ENCODE results near the gene CPEB2. TPM values are rescaled to one million over a fixed set of nuclear protein-coding genes. Genes with fewer than 3 reads are reported as not detected.

CPEB2 gene
- total and polyA plus RNA-seq, 10 of the 15 experiments (the other 5 are each of a cell fraction or from before 2014, with no cell fraction given) = 0.73 to 8.3 (median 3.7) TPM

DNA sequence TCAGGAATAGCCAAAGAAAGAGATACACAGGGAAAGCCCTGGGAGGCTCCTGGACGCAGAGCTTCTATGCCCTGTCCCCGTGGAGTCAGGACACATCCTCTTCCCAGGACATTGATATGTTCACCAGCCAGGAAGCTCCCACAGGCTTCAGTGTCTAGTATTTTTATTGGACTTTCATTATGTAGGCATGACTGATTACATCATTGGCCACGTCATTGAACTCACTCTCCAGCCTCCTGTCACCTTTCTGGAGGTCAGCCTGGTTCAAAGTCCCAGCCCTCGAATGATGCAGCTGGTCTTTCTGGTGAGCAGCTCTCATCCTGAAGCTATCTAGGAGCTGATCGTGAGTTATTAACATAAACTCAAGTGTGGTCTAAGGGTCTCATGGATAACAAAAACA, 104.1 kb downstream of the CPEB2 start:
- FAIRE-seq = no peak
- in situ Hi-C loops (cut with MboI) = no loop called here
- ATAC-seq = no peak
- H3K4me3 ChIP-seq = no peak overlapping the region
- H3K4me2 ChIP-seq (ENCODE audit: control insufficient read depth, insufficient read depth) = no peak overlapping the region
- CTCF ChIA-PET = no interaction called here
- no peaks in the 10 kb centered on the region for H3K36me3 ChIP-seq (ENCODE audit: control insufficient read depth in 2 of 2, insufficient read depth in 2 of 2, low read length in 1 of 2)
- H4K20me1 ChIP-seq (ENCODE audit: control insufficient read depth, insufficient read depth) = no peaks in the 10 kb centered on the region
- H3K79me2 ChIP-seq (ENCODE audit: control insufficient read depth, insufficient read depth, low read length) = no peaks in the 10 kb centered on the region
- RAD21 ChIA-PET (ENCODE audit: unreplicated experiment) = no interaction called here
- no peak overlapping the region for H3K9ac ChIP-seq (ENCODE audit: control insufficient read depth, insufficient read depth, low read length)
- H2AFZ ChIP-seq (ENCODE audit: control insufficient read depth, low read depth, low read length) = no peak overlapping the region
- no peaks in the 10 kb centered on the region; the same call in 2 of the 3 replicates for H3K9me3 ChIP-seq (replicated peaks; ENCODE audit: control insufficient read depth, insufficient read depth, low read length)
- no peak overlapping the region for H3K27ac ChIP-seq (ENCODE audit: control insufficient read depth, insufficient read depth)
- intact Hi-C loops (cut with micrococcal nuclease; ENCODE audit: unreplicated experiment) = no loop called here
- no peaks in the 10 kb centered on the region for H3K27me3 ChIP-seq (replicated peaks in 1 of 2; ENCODE audit: control insufficient read depth in 2 of 2, insufficient read depth in 2 of 2, low read length in 1 of 2)
- POLR2A ChIA-PET = no interaction called here
- SMC1A ChIA-PET (ENCODE audit: uncharacterized antibody, unreplicated experiment) = interaction anchor here (0.6 to 1.5 kb wide), 2 partner anchors 9 to 22 kb away, joined by 3 to 4 read pairs; no protein-coding TSS in a partner anchor
- no peak for DNase-seq (ENCODE audit: low read depth, low spot score)
- H3K4me1 ChIP-seq (ENCODE audit: control insufficient read depth, insufficient read depth, low read length) = no peaks in the 10 kb centered on the region
- no TSS peak for BruUV-seq (replicated peaks)
- TF ChIP-seq EED (IDR thresholded peaks at IDR 0.05; ENCODE audit: low read depth) (no peak), TARDBP (IDR thresholded peaks at IDR 0.05; ENCODE audit: borderline replicate concordance) (no peak), RUNX3 (IDR thresholded peaks at IDR 0.05; ENCODE audit: low read length) (no peak), ZNF207 (IDR thresholded peaks at IDR 0.05; ENCODE audit: borderline replicate concordance) (no peak), KDM1A (IDR thresholded peaks at IDR 0.05; ENCODE audit: borderline replicate concordance) (no peak), E2F8 (IDR thresholded peaks at IDR 0.05; ENCODE audit: low read depth, partially characterized antibody) (no peak)
- 59% methylated on average over 5 of the region's 5 CpGs for WGBS (ENCODE audit: insufficient coverage, insufficient replicate concordance, low lambda C conversion rate, missing lambda C conversion rate)

GRCh38 chr4:15109600-15109999, 107.3 kb downstream of the CPEB2 start:
- no peak for TF ChIP-seq ZNF384 (IDR thresholded peaks at IDR 0.05; ENCODE audit: borderline replicate concordance, low read depth, low read length)
- TF ChIP-seq, protein P1, sequence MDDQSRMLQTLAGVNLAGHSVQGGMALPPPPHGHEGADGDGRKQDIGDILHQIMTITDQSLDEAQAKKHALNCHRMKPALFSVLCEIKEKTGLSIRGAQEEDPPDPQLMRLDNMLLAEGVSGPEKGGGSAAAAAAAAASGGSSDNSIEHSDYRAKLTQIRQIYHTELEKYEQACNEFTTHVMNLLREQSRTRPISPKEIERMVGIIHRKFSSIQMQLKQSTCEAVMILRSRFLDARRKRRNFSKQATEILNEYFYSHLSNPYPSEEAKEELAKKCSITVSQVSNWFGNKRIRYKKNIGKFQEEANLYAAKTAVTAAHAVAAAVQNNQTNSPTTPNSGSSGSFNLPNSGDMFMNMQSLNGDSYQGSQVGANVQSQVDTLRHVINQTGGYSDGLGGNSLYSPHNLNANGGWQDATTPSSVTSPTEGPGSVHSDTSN (IDR thresholded peaks at IDR 0.05; ENCODE audit: insufficient replicate concordance, low read depth, low read length) = no peak
- TF ChIP-seq, protein P2, sequence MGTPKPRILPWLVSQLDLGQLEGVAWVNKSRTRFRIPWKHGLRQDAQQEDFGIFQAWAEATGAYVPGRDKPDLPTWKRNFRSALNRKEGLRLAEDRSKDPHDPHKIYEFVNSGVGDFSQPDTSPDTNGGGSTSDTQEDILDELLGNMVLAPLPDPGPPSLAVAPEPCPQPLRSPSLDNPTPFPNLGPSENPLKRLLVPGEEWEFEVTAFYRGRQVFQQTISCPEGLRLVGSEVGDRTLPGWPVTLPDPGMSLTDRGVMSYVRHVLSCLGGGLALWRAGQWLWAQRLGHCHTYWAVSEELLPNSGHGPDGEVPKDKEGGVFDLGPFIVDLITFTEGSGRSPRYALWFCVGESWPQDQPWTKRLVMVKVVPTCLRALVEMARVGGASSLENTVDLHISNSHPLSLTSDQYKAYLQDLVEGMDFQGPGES (IDR thresholded peaks at IDR 0.05) = no peak
- TF ChIP-seq SREBF1 (IDR thresholded peaks at IDR 0.05; ENCODE audit: low read length) = no peak
- TF ChIP-seq, protein P3, sequence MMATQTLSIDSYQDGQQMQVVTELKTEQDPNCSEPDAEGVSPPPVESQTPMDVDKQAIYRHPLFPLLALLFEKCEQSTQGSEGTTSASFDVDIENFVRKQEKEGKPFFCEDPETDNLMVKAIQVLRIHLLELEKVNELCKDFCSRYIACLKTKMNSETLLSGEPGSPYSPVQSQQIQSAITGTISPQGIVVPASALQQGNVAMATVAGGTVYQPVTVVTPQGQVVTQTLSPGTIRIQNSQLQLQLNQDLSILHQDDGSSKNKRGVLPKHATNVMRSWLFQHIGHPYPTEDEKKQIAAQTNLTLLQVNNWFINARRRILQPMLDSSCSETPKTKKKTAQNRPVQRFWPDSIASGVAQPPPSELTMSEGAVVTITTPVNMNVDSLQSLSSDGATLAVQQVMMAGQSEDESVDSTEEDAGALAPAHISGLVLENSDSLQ (IDR thresholded peaks at IDR 0.05) = no peak
- TF ChIP-seq HDAC6 (IDR thresholded peaks at IDR 0.05; ENCODE audit: unreplicated experiment) = no peak
- TF ChIP-seq RUNX3 (IDR thresholded peaks at IDR 0.05; ENCODE audit: low read length) = no peak
- TF ChIP-seq CEBPB (IDR thresholded peaks at IDR 0.05; ENCODE audit: borderline replicate concordance in 1 of 2, low read depth in 2 of 2, low read length in 2 of 2) = no peak
- RAD21 ChIA-PET (ENCODE audit: unreplicated experiment) = no interaction called here
- POLR2A ChIA-PET = no interaction called here
- H3K79me2 ChIP-seq (ENCODE audit: control insufficient read depth, insufficient read depth, low read length) = no peaks in the 10 kb centered on the region
- DNase-seq (ENCODE audit: low read depth, low spot score) = no peak
- CTCF ChIA-PET = no interaction called here
- no peaks in the 10 kb centered on the region for H3K4me1 ChIP-seq (ENCODE audit: control insufficient read depth, insufficient read depth, low read length)
- intact Hi-C loops (cut with micrococcal nuclease; ENCODE audit: unreplicated experiment) = no loop called here
- H3K36me3 ChIP-seq (ENCODE audit: control insufficient read depth in 2 of 2, insufficient read depth in 2 of 2, low read length in 1 of 2) = no peaks in the 10 kb centered on the region
- H2AFZ ChIP-seq (ENCODE audit: control insufficient read depth, low read depth, low read length) = no peak overlapping the region
- SMC1A ChIA-PET (ENCODE audit: uncharacterized antibody, unreplicated experiment) = no interaction called here
- H4K20me1 ChIP-seq (ENCODE audit: control insufficient read depth, insufficient read depth) = no peaks in the 10 kb centered on the region
- no peaks in the 10 kb centered on the region; the same call in 2 of the 3 replicates for H3K9me3 ChIP-seq (replicated peaks; ENCODE audit: control insufficient read depth, insufficient read depth, low read length)
- no TSS peak for BruUV-seq (replicated peaks)
- no peak overlapping the region for H3K4me2 ChIP-seq (ENCODE audit: control insufficient read depth, insufficient read depth)
- no peaks in the 10 kb centered on the region for H3K27me3 ChIP-seq (replicated peaks in 1 of 2; ENCODE audit: control insufficient read depth in 2 of 2, insufficient read depth in 2 of 2, low read length in 1 of 2)
- FAIRE-seq = no peak
- in situ Hi-C loops (cut with MboI) = no loop called here
- ATAC-seq = no peak
- H3K27ac ChIP-seq (ENCODE audit: control insufficient read depth, insufficient read depth) = no peak overlapping the region
- no peak overlapping the region for H3K4me3 ChIP-seq
- no peak overlapping the region for H3K9ac ChIP-seq (ENCODE audit: control insufficient read depth, insufficient read depth, low read length)

All from GM12878 (cell line).